ENCODE results near the gene CDH15. TPM values are rescaled to one million over a fixed set of nuclear protein-coding genes. Genes with fewer than 3 reads are reported as not detected.
A peak's percentile ranks its signal among the peaks of the same experiment; 100 is the strongest.

CDH15 gene
- total and polyA plus RNA-seq, 2 of the 13 experiments (the other 11 are each of a cell fraction or from before 2014, with no cell fraction given): 0.74 to 2.2 TPM

DNA sequence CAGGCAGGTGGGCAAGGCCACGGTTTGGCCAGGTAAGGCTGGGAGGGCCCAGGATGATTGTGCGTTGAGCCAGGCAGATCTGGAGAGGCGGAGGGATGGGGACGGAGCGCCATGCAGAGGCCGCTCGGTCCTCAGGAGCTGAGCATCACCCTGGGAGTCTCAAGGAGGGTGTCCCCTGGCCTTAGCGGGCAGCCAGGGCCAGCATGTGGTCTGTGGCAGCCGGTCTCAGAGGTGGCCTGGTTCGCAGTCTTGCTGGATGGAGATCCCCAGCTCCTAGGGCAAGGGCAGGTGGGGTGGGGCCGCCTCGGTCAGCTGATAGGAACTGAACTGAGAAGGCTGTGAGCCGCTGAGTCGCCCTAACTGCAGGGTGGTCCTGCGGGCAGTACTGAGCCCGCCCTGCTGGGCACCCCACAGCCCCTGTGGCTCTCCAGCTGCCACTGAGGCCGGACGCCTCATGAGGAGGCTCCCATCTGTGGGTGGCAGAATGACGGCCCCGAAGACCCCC is 11.6 kb upstream of the CDH15 start (continued):
- no peak for TF ChIP-seq ZHX2 (IDR thresholded peaks at IDR 0.05; ENCODE audit: low read depth)
- no peak for TF ChIP-seq ZHX2 (CRISPR knock-in tag; IDR thresholded peaks at IDR 0.05; ENCODE audit: borderline replicate concordance)
- no peak for TF ChIP-seq ZNF720 (CRISPR knock-in tag; IDR thresholded peaks at IDR 0.05)
- TF ChIP-seq MEIS2 (CRISPR knock-in tag; IDR thresholded peaks at IDR 0.05): no peak
- TF ChIP-seq TBX3 (IDR thresholded peaks at IDR 0.05; ENCODE audit: borderline replicate concordance): no peak; the same call in 1 of the 2 replicates
- no peak for TF ChIP-seq SNAPC4 (CRISPR knock-in tag; IDR thresholded peaks at IDR 0.05)
- TF ChIP-seq ZNF83 (CRISPR knock-in tag; IDR thresholded peaks at IDR 0.05; ENCODE audit: borderline replicate concordance): no peak
- no peak for TF ChIP-seq SOX6 (IDR thresholded peaks at IDR 0.05)
- TF ChIP-seq SOX6 (CRISPR knock-in tag; IDR thresholded peaks at IDR 0.05): no peak
- TF ChIP-seq THRA (CRISPR knock-in tag; IDR thresholded peaks at IDR 0.05; ENCODE audit: borderline replicate concordance): no peak
- no peak for TF ChIP-seq SP140L (CRISPR knock-in tag; IDR thresholded peaks at IDR 0.05; ENCODE audit: borderline replicate concordance)
- peak; percentile 53; the same call in 1 of the 2 replicates for TF ChIP-seq HOXA9 (CRISPR knock-in tag; IDR thresholded peaks at IDR 0.05; ENCODE audit: borderline replicate concordance)
- TF ChIP-seq NAIF1 (CRISPR knock-in tag; IDR thresholded peaks at IDR 0.05; ENCODE audit: borderline replicate concordance): no peak
- no peak for TF ChIP-seq NPAS2 (CRISPR knock-in tag; IDR thresholded peaks at IDR 0.05; ENCODE audit: borderline replicate concordance)
- no peak for TF ChIP-seq RNF219 (CRISPR knock-in tag; IDR thresholded peaks at IDR 0.05)
